GM19025 (cell line): ENCODE results near the gene CAPN7.

Experiments
- ATAC-seq: cut with Tn5 transposase; IDR thresholded peaks from one replicate; pipeline ENCODE4 v1.9.1; 2021; ENCODE audit warnings: mild to moderate bottlenecking, low read depth, moderate library complexity; ENCODE audit not compliant: unreplicated experiment

The CAPN7 gene

GRCh38 chr3:15241341-15241740 is 35.3 kb downstream of the CAPN7 start:
- no peak for ATAC-seq

DNA sequence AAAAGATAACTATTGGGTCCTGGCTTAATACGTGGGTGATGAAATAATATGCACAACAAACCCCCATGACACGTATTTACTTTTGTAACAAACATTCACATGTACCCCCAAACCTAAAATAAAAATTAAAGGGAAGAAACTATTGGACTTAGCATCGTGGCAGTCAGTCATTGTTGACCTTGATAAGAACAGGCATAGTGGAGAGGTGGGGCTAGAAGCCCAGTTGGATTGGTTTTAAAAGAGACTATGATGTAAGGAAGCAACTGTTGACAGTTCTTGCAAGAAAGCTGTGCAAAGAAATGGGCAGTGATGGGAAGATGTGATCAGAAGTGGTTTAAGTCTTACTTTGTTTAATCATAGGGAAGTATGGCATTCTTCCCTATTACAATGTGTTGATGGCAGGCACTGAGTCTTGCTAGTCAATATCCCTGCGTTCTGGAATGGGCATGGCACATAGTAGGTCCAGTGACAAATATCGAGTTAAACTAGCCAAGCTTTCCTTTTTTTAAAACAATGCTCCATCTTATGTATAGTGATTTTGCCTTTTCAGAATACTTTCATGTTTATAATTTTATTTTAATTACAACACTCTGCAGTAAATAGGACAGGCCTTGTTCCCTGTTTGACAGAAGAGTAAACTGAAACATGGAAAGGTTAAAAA is 37.9 kb downstream of the CAPN7 start:
- no peak for ATAC-seq

GRCh38 chr3:15246186-15246585 is 40.1 kb downstream of the CAPN7 start:
- no peak for ATAC-seq

DNA sequence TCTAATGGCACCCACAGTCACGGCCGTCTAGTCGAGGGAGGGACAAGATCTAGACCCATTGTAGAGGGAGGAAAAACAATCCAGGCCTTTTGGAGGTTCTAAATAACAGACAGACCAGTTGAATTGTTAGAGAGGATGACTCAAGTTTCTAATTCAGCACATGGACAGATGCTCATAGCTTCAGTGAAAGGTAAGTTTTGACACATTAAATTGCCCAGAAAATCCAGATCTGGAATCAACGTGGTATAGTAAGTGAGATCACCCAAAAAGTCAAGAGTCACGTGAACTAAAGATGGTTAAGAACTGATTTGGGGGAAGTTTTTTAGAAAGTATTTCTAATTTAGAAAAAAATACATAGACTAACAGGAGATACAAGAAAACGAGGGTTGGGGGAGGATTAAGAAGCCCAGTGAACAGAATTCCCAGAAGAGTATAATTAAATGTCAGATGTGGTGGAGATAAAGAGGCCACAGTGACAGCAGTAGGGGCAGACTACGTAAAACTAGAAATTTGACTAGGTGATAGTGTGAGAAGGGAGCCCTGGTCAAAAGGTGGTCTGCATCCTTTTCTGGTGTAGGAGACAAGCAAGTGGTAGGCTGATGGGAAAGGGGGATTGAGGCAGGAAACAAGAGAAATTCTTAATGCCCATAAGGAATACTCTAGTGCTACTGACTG is 47.1 kb downstream of the CAPN7 start:
- ATAC-seq: no peak

DNA sequence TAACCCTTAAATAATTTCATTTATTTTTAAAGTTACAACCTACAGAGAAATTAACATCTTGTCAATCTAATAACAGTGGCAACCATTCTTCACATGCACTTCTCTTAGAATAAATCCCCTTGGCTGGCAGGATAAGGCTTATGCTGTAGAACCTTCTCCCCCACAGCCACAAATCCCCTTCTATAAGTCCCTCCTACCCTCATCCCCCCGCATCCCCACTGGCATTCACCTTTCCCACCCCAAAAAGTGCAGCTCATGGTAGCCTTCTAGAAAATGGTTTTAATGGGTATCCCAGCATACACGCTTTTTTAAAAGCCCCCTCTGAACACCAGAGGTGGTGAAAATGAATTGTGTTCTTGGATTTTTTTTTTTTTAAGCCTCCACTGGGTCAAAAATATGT is 49.2 kb downstream of the CAPN7 start:
- ATAC-seq: no peak

GRCh38 chr3:15256861-15257341 is 50.9 kb downstream of the CAPN7 start:
- ATAC-seq: no peak

DNA sequence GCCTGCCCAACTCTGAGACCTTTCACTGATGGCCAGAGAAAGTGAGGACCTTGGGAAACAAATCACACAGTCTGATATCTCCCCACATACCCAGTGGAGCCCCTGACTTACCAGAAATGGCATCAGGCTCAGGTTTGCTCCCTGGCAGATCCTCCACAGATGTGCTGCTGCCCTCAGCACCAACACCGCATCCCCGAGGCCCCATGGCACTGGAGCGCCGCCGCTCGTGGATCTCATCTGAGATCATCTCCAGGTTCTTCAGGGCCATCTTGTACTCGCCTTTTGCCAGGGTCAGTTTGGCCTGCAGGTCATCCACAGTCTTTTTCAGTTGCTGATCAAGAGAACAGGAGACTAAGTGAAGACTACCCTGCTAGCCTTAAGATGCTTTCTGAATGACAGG is 52.7 kb downstream of the CAPN7 start:
- no peak for ATAC-seq

- no peak for ATAC-seq
Observed at GRCh38 chr3:15260531-15260930, 54.5 kb downstream of the CAPN7 start.

GRCh38 chr3:15261274-15261673 is 55.2 kb downstream of the CAPN7 start:
- ATAC-seq: no peak

DNA sequence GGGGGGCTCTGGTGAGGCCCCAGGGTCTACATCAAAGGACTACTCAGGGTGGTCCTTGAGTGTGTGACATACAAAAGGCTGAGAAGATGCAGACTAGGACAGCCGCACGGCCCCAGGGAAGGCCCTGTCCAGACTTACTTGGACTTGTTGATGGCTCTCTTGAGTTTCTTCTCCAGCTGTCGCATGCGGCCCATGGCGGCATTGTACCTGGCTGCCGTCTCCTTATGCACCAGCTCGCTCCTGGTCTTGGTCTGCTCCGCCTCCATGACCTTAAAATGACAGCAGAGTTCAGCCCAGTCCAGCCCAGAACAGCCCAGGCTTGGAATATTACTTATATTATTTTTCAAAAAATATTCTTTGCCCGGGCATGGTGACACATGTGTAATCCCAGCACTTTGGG is 56.0 kb downstream of the CAPN7 start:
- ATAC-seq: no peak

- no peak for ATAC-seq
Observed at GRCh38 chr3:15263120-15263519, 57.1 kb downstream of the CAPN7 start.

DNA sequence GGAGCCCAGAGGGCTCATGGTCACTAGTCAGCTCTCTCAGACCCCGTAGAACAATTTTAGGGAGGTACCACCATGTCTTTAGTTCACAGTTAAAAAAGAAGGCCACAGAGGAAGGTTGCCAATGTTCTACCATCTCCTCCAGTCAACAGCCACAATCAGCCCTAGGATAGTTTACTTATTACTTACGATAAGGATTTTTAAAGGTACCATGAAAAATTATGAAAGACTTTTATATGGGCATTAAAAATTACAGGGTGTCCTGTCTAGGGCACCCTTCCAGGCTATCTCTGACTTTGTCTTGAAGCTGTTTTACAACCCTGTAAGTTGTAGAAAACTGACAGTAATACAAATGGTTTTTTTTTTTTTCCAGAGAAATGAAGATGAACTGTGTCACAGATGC is 57.9 kb downstream of the CAPN7 start:
- no peak for ATAC-seq

- no peak for ATAC-seq
Observed at GRCh38 chr3:15264486-15264885, 58.4 kb downstream of the CAPN7 start.

DNA sequence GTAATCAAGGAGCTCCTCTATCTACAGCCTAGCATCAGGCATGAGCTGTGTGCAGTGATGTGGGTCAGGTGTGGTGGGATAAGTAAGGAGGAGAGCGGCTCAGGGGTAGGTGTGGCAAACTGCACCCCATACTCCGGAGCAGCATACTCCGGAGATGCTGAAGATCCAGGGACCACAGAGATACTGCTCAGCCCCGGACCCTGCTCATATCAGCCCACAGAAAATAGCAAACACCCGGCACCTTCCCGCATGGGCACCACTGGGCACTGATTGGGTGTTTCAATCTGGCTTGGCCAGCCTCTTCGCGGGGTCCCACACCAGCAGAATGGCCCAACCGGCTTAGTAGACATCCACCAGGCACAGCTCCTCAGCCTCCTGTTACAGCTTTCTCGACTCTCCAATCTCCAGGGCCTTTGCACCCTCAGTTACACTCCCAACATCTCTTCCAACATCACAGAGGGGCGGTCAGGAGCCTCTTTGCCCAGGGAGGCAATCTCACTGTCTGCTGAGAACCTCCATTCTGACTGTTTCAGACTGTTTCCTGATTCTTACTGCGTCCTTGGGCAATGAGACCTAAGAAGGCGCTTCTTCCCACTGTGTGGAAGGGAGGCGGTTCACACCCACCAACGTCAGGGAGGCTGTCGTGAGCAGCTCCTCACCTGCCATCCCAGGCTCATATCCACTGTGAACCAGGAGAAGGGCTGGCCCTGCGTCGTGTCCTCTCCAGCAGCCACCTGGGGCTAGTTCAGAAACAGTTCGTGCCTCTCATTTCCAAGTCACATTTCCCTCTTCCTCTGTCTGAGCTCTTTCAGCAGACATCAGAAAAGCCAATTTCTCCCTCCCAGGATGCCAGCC is 59.8 kb downstream of the CAPN7 start:
- ATAC-seq: no peak

GRCh38 chr3:15266510-15267376 is 60.7 kb downstream of the CAPN7 start:
- ATAC-seq: no peak

- no peak for ATAC-seq
Observed at GRCh38 chr3:15267502-15267901, 61.5 kb downstream of the CAPN7 start.

- ATAC-seq: no peak
Observed at GRCh38 chr3:15268033-15268631, 62.1 kb downstream of the CAPN7 start.

DNA sequence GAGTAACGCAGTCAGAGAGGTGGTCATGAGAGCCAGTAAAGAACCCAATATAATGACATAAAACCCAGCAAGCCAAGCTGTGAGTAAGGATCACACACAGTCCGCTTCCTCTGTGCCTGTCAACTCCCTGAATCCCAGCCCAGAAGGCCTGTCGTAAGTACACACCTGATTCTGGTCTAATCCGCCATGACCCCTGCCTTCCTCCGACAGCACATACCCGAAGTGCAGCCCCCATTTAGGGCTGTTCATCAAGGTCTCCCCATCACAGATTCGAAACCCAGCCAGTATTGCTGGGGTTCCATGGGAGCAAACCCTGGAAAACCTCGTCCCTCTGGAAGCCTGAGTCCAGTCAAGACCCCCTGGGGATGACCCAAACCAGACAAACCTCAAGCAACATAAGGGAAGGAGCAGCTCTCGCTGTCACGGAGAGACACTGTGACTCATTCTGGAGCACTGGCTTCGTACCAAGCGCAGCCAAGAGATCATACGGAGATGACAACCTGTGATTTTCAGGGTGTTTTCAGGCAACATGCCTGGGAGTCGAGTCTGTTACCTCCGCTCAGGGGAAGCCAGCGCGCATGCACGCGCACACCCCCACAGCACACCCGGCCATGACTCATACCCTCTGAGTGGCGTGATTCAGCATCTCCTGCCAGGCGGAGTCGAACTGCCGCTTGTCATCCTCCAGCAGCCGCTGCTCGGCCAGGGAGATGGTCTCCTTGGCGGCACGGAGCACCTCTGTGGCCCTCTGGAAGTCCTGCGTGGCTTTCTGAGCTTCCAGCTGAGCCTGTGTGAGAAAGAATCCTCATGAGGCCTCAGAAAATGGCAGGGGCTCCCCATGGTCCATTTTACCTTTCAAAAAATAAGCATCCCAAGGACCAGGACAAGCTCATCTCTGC is 63.3 kb downstream of the CAPN7 start:
- peak; percentile 64 for ATAC-seq

GRCh38 chr3:15271030-15271429 is 65.0 kb downstream of the CAPN7 start:
- no peak for ATAC-seq
